Fibroblast of skin of right biceps (primary cell): ENCODE data around the gene PXDN.
A peak's percentile ranks its signal among the peaks of the same experiment; 100 is the strongest.

Source experiments
- DNase-seq: peaks from one replicate; pipeline ENCODE4 v3.0.0-alpha.2; 2013

PXDN gene

DNA sequence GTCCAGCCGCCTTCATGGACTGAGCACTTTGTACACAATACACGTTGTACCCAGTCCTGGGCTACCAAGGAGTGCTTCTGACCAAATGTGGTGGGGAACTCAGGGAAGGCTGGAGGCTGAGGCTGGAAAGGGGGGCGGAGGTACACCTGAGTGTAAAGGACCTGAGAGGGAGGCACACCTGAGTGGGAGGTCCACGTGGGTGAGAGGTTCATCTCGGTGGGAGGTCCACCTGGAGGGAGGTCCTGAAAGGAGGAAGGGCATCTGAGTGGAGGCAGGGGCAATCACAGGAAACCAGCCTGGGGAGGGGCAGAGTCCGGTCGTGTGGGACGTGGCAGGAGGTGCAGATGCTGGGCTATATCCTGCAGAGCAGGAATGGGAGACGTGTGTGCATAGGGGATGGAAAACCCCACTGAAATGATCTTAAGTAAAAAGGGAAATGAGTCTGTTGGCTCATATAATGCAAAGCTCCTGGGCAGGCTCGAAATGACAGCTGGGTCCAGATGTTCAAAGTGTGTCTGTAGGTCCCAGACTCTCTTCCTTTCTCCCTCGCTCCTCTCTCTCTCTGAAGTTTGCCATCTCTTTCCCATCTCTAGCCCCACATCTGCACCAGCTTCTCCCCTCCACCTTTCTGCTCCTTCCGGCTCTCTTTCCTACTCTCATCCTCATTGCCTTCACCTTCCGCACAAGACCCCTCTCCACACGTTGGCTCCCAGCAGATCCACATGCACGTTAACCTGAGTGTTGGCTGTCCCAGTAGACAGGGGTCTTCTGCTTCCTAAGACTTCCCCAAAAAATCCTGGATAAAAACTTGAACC lies 137.7 kb downstream of the PXDN start:
- DNase-seq = no peak

DNA sequence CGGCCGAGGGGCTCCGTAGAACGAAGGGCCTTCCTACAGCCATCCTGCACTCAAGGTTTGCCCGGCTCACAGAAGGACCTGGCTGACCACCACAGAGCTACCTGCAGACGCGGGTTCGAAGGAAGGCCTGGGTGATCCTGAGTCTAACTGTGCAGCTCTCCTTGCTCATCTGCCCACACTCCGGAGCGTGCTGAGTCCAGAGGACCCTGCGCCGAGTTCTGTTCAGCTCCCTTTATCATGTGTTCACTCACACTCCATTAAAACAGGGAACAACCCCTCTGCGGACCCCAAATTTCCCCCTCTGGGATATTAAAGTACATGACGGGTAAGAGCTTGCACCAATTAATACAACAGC lies 138.3 kb downstream of the PXDN start:
- no peak for DNase-seq

DNA sequence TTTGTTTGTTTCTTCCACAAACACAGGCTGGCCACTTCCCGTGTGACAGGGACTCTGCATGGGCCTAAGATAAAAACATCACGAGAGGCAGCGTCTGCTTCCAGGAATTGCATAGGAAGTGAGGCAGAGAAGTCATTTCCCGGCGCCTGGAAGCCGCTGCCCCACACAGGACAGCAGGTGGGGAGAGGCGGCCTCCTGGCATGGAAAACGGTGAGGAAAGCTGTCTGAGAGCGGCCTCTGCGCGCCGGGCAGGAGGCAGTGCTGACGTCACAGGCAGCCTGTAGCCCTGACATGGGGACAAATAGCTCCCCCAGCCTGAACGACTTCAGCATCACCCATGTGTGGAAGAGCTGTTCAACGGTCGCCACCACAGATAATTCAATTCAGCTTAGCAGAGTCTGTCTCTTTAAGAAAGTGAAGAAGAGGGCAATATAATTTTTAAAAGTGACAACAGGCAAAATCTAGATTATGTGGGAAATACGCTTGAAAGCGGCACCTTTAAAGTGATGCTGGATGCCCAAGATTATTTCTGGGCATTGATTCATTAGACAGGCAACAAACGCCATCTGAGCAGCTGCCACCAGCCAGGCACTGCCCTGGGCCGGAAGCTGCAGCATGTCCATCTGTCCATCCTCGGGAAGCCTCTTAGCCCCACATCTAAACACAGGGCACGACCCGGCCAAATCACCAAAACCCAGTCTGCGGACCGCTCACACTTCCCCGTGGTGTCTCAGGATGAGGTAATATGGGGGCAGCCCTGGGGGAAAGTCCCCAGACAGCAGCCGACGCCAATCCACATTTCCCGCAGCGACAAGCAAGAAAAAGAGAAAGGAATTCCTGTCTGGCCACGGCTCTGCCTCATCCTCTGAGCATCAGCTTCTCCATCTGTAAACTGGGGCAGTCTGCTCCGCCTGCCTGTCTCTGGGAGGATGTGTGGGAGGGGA lies 138.9 kb downstream of the PXDN start:
- DNase-seq = peak; percentile 74

DNA sequence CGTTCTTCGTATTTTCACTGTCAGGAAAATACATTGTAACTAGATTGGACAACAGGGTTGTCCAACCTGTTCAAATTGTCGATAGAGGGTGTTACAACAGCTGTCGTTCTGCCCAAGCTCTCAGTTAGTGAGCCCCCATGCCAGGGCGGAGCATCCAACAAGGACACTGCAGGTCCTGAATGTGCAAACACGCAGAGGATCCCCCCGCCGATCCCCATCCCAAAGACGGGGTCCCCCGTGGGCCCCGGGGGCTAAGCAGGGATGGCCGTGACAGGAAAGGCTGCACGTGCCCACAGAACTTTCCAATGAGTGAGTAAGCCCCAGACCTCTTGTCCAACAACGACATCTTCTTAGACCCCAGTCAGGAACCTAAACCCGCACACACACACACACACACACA lies 140.8 kb downstream of the PXDN start:
- no peak for DNase-seq

DNA sequence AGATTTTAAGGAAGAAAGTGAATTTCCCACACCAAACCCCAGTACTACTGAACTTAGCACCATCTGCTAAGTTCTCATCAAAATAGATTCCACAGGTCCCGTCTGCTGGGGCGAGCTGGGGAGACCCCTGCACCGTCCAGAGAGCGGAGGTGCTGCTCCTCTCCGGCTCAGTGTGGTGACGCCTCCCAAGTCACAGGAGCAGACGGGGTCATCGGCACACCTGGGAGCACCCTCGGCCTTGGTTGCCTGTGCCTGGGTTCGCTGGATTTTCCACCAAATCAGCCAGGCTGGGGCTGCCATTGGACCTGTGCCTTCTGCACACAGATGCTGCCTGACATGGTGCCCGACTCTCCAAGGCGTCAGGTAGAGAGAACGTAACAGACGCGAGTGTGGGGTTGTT lies 141.3 kb downstream of the PXDN start:
- DNase-seq = no peak

DNA sequence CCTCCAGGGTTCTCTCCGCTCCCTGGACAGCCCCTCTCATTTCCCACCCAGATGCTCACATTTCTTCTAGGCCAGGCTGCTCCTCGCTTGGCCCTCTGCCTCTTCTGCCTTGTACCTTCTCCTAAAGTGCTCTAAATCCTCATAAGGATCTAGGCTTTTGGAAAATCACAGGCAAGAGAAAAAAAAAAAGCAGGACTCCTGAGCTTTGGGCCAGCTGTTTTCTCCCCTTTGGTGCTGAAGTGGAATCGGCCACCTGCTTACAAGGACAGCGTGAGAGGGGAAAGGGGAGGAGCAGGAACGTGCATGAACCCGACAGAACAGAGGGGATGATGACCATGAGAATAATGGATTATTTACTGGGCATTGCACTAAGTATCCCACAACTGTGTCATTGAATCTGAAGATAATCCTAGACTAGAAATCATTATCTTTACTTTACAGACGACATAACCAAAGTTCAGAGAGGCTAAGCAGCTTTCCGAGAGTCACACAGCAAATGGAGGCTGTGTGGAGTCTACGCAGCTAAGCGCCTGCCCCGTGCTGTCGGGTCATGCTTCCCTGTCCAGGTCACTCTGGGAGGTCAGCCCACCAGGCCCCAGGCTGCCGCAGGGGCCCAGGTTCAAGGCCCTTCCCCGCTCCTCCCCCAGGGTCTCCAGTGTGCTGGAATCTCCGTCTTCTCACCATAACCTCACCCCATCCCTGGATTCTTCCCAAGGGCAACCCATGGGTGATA lies 141.9 kb downstream of the PXDN start:
- no peak for DNase-seq

DNA sequence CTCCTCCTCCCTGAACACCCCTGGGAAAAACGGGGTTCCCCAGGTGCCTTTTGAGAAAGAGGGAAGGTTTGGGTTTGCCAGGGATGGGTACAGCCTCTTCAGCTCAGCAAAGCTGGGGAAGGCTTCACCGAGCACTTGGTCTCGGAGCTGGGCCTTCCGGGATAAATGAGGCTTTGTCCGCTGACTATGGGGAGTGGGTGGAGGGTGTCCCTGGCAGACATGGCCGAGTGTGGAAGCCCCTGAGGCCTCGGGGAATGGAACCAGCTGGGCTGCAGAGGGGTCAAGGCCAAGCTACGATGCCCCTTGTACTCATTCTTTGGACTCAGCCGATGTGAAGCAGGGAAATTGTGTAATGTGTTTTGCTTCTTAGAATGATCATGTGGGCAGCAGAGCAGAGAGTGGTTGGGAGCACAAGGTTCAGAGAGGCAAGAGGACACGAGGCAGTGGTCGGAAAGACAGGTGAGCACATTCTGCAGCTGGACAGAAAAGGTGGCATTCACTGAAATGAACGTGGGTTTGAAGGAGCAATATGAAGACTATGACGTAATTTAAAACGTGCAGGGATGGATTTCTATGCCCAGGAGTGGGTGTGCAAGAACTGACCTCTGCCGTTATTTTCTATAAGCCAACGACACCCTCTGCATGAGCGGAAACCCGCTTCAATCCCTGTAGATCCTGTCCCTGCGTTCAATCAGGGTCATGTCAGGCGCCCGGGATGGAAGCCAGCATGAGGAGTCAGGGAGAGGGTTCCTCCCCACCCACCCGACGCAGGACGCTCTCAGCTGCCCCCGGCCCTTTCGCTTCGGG lies 142.6 kb downstream of the PXDN start:
- no peak for DNase-seq

DNA sequence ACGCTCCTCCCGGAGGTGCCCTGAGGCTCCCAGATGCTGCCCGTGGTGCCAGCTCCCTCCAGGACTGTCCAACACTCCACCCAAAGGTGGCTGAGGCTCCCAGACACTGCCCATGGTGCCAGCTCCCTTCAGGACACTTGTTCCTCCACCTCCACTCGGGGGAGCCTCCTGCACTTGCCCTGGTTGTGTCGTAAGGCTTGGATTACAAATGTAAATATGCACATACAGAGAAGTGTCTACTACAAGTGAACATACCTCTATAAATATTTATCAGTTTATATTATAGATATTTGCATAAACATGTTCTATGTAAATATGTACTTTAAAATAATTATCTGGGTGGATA lies 143.3 kb downstream of the PXDN start:
- DNase-seq = no peak

DNA sequence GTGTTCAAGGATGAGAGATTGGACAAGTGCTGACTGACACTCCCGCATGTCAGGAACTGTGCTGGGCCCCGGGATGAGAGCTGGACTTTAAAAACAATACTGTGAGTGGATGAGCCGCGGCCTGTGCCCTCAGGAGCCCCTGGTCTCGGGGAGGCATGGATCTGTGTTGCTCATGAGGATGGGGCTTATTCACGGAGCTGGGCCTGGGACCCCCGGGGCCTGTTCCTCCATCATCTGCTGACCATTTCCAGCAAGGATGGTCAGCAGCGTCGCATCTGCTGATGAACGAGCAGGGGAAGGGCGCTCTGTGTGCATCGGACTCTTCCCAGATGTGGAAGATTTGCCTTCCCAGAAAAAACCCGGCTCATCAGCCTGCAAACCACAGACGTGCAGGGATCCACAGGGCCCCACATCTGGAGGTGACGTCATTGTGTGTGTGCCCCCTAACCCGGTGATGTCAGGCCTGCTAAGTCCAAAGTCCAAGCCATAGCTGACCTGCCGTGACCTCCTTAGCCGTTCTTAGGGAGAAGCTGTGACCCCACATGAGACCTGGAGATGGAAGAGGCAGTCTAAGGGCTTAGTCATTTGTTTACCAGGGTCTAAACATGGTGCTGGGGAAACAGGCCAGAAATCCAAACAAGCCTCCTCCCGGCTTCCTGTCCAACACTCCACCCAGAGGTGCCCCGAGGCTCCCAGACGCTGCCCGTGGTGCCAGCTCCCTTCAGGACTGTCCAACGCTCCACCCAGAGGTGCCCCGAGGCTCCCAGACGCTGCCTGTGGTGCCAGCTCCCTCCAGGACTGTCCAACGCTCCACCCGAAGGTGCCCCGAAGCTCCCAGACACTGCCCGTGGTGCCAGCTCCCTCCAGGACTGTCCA lies 143.9 kb downstream of the PXDN start:
- DNase-seq = no peak

DNA sequence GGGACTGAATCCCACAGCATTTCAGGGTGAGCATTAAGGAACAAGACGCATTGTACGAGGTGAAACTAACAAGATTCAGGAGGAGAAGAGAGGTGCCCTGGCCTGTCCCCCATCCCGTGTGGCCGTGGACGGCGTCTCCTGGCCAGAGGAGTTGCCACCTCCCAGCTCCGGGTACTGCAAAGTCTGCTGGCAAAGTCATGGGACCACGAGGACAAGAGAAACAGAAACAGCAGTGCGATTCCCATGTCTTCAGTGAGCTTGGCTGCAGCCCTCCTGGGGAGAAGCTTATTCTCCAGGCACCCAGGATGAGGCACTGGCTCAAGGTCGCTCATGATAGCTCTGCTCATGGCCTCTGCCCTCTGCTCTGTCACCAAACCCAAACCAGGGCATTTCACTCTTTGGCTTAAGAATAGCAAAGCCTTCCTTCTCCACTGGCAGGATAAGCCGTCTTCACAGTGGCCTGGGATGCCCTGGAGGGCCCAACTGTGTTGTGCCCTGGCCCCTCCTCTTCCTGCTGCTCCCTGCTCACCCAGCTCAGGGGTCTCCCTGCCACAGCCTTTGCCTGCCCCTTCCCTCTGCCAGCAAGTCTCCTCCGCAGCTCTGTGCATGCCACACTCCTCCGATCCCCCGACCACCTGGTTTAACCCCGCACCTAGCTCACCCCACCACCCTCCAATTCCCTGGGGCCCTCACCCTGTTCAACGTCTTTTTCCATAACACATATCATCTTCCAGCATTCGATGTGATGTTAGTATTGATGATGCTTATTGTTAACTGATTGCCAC lies 144.8 kb downstream of the PXDN start:
- DNase-seq = no peak

DNA sequence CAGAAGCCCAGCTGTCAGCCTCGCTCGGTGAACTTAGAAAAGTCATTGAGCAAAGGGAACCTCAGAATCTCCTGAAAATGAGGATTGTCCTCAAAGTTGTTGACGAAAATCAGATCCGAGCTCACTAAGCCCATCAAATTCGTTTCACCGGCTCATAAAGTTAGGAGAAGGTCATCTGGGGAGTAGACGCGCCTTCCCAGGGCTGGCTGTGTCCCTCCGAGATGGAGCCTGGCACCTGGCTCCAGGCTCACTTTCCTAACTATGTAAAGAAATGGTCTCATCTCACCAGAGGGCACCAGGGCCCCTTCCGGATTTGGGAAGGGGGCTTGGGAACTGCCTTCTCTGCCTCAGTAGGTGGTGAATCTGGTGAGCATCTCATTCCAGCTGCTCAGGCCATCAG lies 145.5 kb downstream of the PXDN start:
- DNase-seq = no peak

DNA sequence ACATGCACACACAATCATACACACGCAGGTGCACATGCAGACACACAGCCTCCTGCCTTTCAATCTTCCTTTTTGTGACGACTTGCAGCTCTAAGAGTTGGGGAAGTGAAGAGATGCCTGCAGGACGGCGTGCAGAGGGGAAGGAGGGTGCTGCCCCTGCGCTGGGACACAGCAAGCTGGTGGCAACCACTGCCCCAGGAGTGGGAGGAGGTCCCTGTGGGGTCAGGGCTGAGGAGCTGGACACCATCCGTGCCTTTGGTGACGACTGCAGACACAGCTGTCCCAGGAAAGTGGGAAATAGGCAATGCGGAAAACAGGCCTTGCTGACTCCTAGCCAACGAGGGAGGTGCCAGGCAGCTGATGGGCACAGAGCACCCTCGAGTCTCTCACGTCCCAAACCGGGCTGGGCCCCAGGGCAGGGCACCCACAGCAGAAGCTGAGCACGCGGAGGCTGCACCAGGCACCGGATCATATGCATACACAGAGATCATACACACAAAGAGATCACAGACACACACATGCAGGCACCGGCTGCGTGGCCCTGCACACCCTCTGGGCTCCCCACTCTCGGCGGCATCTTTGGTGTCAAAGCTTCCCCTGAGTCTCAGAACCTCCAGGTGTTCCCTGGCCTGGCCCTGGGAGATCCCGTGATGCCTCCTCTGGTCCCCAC lies 146.1 kb downstream of the PXDN start:
- DNase-seq = no peak

DNA sequence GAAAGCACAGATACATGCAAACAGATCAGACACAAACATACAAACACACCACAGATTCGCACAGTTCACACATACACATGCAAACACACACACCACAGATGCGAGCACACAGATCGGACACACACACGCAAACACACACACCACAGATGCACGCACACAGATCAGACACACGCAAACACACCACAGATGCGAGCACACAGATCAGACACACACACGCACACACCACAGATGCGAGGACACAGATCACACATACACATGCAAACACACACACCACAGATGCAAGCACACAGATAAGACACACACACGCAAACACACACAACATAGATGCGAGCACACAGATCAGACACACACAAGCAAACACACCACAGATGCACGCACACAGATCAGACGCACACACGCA lies 149.0 kb downstream of the PXDN start:
- no peak for DNase-seq

DNA sequence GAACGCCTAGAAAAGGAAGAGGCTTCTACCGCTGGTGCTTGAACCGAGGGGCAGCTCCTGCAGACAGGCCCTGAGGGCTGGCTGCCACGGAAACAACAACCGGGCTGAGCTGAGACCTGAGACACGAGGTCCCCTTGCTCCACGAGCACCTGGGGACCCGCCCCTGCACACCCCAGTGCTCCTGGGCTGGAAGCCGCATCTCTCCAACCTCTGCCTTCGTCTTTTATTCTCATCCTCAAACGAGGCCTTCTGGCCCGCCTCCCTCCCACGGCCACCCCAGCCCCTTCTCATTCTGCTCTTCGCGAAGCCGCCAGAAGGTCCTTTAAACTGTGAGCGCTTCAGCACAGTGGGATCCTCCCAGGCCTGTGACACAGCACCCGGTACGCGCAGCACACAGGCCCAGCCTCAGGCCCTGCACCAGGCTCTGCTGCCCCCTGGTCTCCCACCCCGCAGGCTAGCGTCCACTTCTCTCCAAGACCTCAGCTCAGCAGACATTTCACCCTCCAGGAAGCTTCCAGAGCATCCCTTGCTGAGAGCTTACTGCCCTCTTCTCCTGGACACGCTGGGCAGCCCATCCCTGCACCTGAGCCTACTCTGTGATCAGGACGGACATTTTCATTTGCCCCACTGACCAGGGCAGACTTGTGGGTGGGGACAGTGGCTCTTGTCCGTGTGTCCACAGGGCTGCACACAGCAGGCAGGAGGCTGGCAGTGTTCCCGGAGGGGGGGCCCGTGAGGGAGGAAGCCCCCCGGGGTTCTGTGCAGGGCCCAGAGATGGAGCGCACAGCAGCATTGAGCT lies 149.7 kb downstream of the PXDN start:
- no peak for DNase-seq

DNA sequence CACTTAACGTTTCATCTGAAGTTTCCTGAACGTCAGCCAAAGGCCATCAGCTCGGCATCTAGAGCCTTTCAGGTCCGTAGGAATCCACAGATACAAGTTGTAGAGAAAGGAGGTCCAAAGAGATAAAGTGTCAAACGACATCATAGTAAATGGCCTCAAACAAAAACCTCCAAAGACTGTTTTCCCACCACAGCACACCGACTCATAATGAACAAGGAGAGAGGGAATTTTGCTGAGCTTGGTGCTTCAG lies 150.3 kb downstream of the PXDN start:
- DNase-seq = no peak

DNA sequence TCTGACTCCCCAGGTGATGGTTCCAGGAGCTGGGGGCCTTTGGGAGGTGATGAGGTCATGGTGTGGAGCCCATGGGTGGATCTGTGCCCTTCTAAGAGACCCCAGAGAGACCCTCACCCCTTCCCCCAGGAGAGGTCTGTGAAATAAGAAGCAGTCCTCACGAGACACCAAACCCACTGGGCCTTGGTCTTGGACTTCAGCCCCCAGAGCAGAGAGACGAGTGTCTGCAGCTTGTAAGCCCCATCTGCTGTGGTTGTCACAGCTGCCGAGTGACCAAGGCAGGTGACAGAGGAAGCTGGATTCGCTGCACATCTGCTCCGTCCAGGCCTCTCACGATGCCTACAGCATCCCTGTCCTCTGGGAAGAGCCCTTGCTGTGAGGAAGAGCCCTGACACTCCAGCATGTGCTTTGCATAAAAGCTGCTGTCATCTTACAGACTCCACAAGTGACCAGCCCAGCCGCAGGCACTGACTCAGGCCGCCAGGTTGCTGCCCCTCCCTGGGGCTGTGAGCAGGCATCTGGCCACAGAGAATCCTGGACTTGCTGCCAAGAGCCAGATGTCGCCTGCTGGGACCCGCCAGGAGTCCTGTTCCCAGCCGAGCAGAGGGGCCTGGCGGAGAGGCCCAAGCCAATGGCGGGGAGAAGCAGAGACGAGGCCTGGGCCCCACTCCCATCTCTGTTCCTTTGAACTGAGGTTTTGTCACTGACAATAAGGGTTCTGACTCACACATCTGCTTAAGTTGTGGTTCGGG lies 150.8 kb downstream of the PXDN start:
- DNase-seq = peak; percentile 92

DNA sequence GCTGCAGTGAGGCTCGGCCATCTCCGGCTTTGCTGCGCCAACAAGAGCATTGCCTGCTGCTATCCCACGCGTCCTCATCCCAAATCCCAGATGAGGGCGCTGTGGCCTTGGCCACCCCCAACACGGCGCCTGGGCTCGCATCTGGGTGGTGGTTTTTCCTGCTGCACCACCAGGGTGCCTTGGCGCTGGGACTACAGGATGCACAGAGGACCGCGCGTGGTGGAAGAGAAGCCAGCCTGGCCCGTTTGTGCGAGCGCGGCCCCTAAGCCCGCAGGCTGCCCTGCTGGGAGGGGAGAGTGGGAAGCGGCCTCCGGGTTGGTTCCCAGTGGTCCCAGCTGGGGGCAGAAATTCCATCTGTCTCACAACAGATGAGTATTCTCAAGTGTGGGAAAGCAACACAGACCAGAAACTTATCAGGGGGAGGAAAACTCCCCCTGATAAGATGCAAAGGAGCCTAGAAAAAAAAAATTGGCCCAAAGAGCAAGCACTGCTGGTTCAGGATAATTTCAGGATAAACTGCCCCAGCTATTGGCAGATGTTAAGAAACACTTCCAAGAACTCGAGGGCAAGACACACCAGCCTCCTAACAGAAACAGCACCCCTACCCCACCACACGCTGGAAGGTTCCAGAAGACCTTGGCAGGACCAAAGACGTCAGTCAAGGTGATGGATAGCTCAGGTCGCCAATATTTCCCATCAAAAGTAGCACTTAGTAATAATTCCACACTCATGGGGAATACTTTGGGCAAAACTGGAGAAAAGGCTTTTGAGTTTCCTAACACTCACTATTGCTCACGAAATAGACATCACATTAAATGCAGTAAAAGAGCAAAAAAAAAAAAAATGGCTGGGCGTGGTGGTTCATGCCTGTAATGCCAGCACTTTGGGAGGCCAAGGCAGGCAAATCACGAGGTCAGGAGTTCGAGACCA lies 152.1 kb downstream of the PXDN start:
- peak; percentile 77 for DNase-seq

DNA sequence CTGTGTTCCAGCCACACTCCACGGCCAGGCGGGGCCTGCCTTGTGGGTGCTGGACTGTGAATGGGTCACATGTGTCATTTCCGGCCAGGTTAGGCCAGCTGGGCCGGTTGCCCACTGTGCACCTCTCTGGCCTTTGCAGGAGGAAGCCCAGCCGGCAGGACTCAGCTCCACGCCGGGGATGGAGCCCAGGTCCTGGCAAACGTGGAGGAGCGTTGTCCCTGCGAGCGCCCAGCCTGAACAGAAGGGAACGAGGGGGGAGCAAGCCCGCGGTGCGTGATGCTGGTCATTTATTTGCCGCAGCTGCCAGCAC lies 152.9 kb downstream of the PXDN start:
- no peak for DNase-seq
